ENCODE data around the gene LRRC72.
"Not testable (repeated sequence)": the region's sequence is repeated elsewhere in the genome, so short reads cannot be mapped to it uniquely, and the experiment has no call there.

The LRRC72 gene

GRCh38 chr7:16526742-16527540 lies at the start of gene LRRC72:
LRRC72 (plus strand) TSS chr7:16526825; CDS start chr7:16526953, 128 bp downstream.
- no peak for DNase-seq (ENCODE audit: low read depth)

- no peak for DNase-seq (ENCODE audit: low read depth)
Observed at GRCh38 chr7:16479161-16479560, 47.5 kb upstream of the LRRC72 start.

- DNase-seq (ENCODE audit: low read depth): no peak
Observed at GRCh38 chr7:16479591-16479990, 47.0 kb upstream of the LRRC72 start.

- no peak for DNase-seq (ENCODE audit: low read depth)
Observed at GRCh38 chr7:16484453-16485158, 42.0 kb upstream of the LRRC72 start.

GRCh38 chr7:16491148-16491547 lies 35.5 kb upstream of the LRRC72 start:
- DNase-seq (ENCODE audit: low read depth): no peak

GRCh38 chr7:16492513-16493062 lies 34.0 kb upstream of the LRRC72 start:
- no peak for DNase-seq (ENCODE audit: low read depth)

GRCh38 chr7:16493266-16493665 lies 33.4 kb upstream of the LRRC72 start:
- DNase-seq (ENCODE audit: low read depth): no peak

GRCh38 chr7:16494551-16494950 lies 32.1 kb upstream of the LRRC72 start:
- no peak for DNase-seq (ENCODE audit: low read depth)

- DNase-seq (ENCODE audit: low read depth): no peak
Observed at GRCh38 chr7:16494955-16495719, 31.5 kb upstream of the LRRC72 start.

- DNase-seq (ENCODE audit: low read depth): no peak
Observed at GRCh38 chr7:16498122-16498521, 28.5 kb upstream of the LRRC72 start.

GRCh38 chr7:16502303-16502702 lies 24.3 kb upstream of the LRRC72 start:
- DNase-seq (ENCODE audit: low read depth): no peak

GRCh38 chr7:16504019-16504418 lies 22.6 kb upstream of the LRRC72 start:
- no peak for DNase-seq (ENCODE audit: low read depth)

GRCh38 chr7:16506422-16506821 lies 20.2 kb upstream of the LRRC72 start:
- DNase-seq (ENCODE audit: low read depth): not testable (repeated sequence)

- DNase-seq (ENCODE audit: low read depth): no peak
Observed at GRCh38 chr7:16509829-16510228, 16.8 kb upstream of the LRRC72 start.

GRCh38 chr7:16511314-16511713 lies 15.3 kb upstream of the LRRC72 start:
- DNase-seq (ENCODE audit: low read depth): no peak

GRCh38 chr7:16512097-16512496 lies 14.5 kb upstream of the LRRC72 start:
- DNase-seq (ENCODE audit: low read depth): no peak

- no peak for DNase-seq (ENCODE audit: low read depth)
Observed at GRCh38 chr7:16514271-16514670, 12.4 kb upstream of the LRRC72 start.

- no peak for DNase-seq (ENCODE audit: low read depth)
Observed at GRCh38 chr7:16514729-16515128, 11.9 kb upstream of the LRRC72 start.

GRCh38 chr7:16515785-16516685 lies 10.6 kb upstream of the LRRC72 start:
- DNase-seq (ENCODE audit: low read depth): no peak

GRCh38 chr7:16519985-16520384 lies 6.6 kb upstream of the LRRC72 start:
- not testable (repeated sequence) for DNase-seq (ENCODE audit: low read depth)

GRCh38 chr7:16524332-16524731 lies 2.3 kb upstream of the LRRC72 start:
- DNase-seq (ENCODE audit: low read depth): no peak
